PFSK-1 (cell line): ENCODE results near the gene GLP1R. TPM values are rescaled to one million over a fixed set of nuclear protein-coding genes. Genes with fewer than 3 reads are reported as not detected.

Experiments
- FOXP2 ChIP-seq: optimal IDR thresholded peaks from 2 replicates; pipeline ENCODE3; 2011; ENCODE audit warnings: borderline replicate concordance, control low read depth, inconsistent platforms; ENCODE audit not compliant: insufficient read depth; ENCODE audit errors: extremely low read length, extremely low read depth
- POLR2AphosphoS5 ChIP-seq: IDR thresholded peaks from 2 replicates; pipeline ENCODE4 v1.6.1; 2012; ENCODE audit warnings: low read depth, mild to moderate bottlenecking, control low read depth, low read length, moderate library complexity
- REST ChIP-seq, 2 experiments: IDR thresholded peaks; 2 replicates each; pipeline versions ENCODE4 v1.6.1 to v1.8.0; 2011 to 2012; ENCODE audit warnings: low read depth in 2 of 2, low read length in 2 of 2, control low read depth in 1 of 2, inconsistent platforms in 1 of 2, mild to moderate bottlenecking in 1 of 2, moderate library complexity in 1 of 2; ENCODE audit not compliant: insufficient read depth in 1 of 2
- SIN3A ChIP-seq: IDR thresholded peaks from 2 replicates; pipeline ENCODE4 v1.6.1; 2012; ENCODE audit warnings: mild to moderate bottlenecking, low read length, moderate library complexity, borderline replicate concordance; ENCODE audit not compliant: insufficient read depth
- TAF1 ChIP-seq: IDR thresholded peaks from 2 replicates; pipeline ENCODE4 v1.6.1; 2012; ENCODE audit warnings: low read length, control low read depth, borderline replicate concordance; ENCODE audit not compliant: insufficient read depth
- polyA plus RNA-seq: library from polyadenylated mRNA; unstranded; fragments of >200 nt; gene quantifications from one replicate; pipeline ENCODE4 v1.2.1, GENCODE V29; 2012; ENCODE audit warnings: low read depth, missing spikeins; ENCODE audit not compliant: insufficient read length

Gene GLP1R
- not detected for polyA plus RNA-seq

GRCh38 chr6:39048481-39049399, at the start of gene GLP1R:
Gene GLP1R (plus strand): TSS chr6:39048781. CDS start chr6:39048841, 60 bp downstream.
- no peak for TF ChIP-seq POLR2AphosphoS5
- TF ChIP-seq REST (IDR thresholded peaks at IDR 0.05; ENCODE audit: insufficient read depth in 1 of 2, low read depth in 2 of 2, low read length in 2 of 2), result no peak
- TF ChIP-seq SIN3A, result no peak
- TF ChIP-seq TAF1, result no peak
- TF ChIP-seq FOXP2, result no peak

- TF ChIP-seq POLR2AphosphoS5 (no peak), TAF1 (no peak), REST (IDR thresholded peaks at IDR 0.05; ENCODE audit: insufficient read depth in 1 of 2, low read depth in 2 of 2, low read length in 2 of 2) (no peak), FOXP2 (no peak), SIN3A (no peak)
These were observed 45.5 kb upstream of the GLP1R start for GRCh38 chr6:39003072-39003471.

- TF ChIP-seq POLR2AphosphoS5 (no peak), REST (IDR thresholded peaks at IDR 0.05; ENCODE audit: insufficient read depth in 1 of 2, low read depth in 2 of 2, low read length in 2 of 2) (no peak), FOXP2 (no peak), SIN3A (no peak), TAF1 (no peak)
These were observed 45.1 kb upstream of the GLP1R start for GRCh38 chr6:39003492-39003891.

- TF ChIP-seq REST (IDR thresholded peaks at IDR 0.05; ENCODE audit: insufficient read depth in 1 of 2, low read depth in 2 of 2, low read length in 2 of 2), result no peak
- TF ChIP-seq TAF1, result no peak
- TF ChIP-seq FOXP2, result no peak
- TF ChIP-seq SIN3A, result no peak
- no peak for TF ChIP-seq POLR2AphosphoS5
These were observed 43.8 kb upstream of the GLP1R start for GRCh38 chr6:39004801-39005200.
